NCI-H82 treated with DMSO at 0.1 percent for 48 hours (cell line): ENCODE measurements around the gene MAPKAPK5.
"Not testable (repeated sequence)": the region's sequence is repeated elsewhere in the genome, so short reads cannot be mapped to it uniquely, and the experiment has no call there.

ENCODE experiments used
- DNase-seq: peaks from one replicate; lab custom pipeline; 2025; ENCODE audit not compliant: unreplicated experiment; lab: John Stamatoyannopoulos, UW

The MAPKAPK5 gene

GRCh38 chr12:111881716-111882115 is 39.7 kb downstream of the MAPKAPK5 start:
- no peak for DNase-seq

GRCh38 chr12:111886662-111887545 is 44.9 kb downstream of the MAPKAPK5 start:
- DNase-seq = no peak

GRCh38 chr12:111887926-111888745 is 46.1 kb downstream of the MAPKAPK5 start:
- DNase-seq = no peak

DNA sequence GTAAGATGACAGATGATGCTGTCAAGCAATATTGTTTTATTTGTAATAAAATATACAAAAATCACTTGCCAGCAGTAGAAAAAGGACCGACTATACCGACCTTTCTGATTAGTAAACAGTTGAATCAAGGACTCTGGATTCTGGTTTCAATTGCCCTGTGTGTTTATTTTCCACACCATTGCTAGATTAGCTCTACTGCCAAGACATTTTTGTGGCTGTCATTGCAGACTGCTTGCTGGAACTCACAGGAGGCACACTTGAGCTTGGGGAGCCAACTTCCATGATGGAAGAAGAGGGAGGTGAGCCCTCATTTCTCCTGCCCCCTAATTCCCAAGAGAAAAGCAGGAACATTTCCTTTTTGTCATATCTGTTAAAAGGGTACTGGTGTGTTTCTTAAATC is 51.3 kb downstream of the MAPKAPK5 start:
- no peak for DNase-seq

DNA sequence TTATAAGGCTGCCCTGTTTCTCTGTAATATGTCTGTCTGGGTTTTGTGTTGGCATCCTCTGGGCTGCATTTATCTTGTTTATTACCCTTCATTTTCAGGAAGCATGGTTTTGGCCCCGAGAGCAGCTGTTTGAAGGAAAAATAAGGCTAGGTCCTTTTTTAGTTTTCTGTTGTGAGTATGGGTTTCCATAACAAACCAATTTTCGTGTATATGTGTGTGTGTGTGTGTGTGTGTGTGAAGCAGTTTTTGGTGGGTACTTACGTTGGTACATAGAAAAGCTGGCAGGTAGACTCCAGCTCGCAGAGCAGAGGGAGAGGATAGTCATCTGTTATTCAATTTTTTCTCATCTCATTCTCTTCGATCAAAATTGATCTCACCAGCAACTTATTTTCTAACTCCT is 52.5 kb downstream of the MAPKAPK5 start:
- DNase-seq = no peak

DNA sequence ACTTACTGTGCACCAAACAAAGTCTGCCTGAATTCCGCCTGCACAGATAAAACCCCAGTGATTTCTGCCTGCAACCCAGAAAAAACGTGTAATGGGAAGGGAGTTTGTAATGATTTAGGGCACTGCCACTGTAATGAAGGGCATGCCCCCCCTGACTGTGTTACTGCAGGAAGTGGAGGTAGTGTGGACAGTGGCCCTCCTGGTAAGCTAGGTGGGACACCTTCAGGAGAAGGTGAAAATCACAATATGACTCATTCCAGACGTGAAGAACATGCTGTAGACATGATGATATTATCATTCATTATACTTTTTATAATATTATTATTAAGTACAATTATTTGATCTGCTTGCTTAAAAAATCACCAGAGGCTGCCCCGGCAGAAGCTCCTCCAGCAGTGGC is 59.2 kb downstream of the MAPKAPK5 start:
- DNase-seq = no peak

GRCh38 chr12:111904446-111904975 is 62.5 kb downstream of the MAPKAPK5 start:
- no peak for DNase-seq

DNA sequence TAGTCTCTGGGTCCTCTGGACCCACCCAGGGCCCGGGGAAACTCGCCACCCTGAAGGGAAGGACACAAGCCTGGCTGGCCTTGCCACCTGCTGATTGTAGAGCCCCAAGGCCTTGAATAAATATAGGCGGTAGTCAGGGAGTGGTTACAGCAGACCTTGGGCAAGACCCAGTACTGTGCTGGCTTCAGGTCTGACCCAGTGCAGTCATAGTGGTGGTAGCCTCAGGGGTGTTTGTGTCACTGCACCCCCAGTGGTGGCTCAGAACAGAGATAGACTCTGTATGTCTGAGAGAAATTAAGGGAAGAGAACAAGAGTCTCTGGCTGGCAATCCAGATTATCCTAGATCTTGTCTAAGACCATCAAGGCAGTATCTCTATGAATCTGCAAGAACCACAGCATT is 63.5 kb downstream of the MAPKAPK5 start:
- DNase-seq = no peak

- no peak for DNase-seq
These were observed 65.7 kb downstream of the MAPKAPK5 start for GRCh38 chr12:111907740-111908139.

- DNase-seq = no peak
These were observed 83.1 kb downstream of the MAPKAPK5 start for GRCh38 chr12:111925171-111925570.

DNA sequence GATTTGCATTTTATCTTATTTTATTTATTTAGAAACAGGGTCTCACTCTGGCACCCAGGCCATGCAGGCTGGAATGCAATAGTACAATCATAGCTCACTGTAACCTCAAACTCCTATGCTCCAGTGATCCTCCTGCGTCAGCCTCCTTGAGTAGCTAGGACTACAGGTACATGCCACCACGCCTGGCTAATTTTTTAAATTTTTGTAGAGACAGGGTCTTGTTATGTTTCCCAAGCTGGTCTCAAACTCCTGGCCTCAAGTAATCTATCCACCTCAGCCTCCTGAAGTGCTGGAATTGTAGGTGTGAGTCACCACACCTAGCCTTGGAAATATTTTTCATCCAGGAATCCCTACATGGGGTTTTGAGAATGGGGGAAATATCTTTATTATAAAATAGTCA is 84.6 kb downstream of the MAPKAPK5 start:
- DNase-seq = no peak

GRCh38 chr12:111927346-111927745 is 85.3 kb downstream of the MAPKAPK5 start:
- DNase-seq = no peak

- no peak for DNase-seq
These were observed 90.2 kb downstream of the MAPKAPK5 start for GRCh38 chr12:111932241-111932640.

DNA sequence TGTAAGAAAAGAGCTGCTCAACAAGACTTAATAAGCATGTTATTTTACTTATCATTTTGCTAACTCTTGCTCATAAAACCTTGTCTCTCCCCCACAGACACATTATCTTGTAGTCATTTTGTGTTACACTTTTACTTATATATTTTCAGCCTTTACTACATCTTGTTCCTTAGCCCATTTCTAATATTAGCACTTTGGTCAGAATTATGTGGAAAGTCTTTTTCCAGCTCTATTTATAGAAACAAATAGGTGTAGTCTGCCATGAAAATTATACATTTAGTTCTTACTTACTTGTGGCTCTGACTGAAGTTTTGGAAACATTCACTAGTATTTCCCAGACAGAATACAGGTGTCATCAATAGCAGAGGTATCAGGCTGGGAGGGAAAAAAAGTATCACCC is 94.8 kb downstream of the MAPKAPK5 start:
- DNase-seq = no peak

GRCh38 chr12:111937429-111937828 is 95.4 kb downstream of the MAPKAPK5 start:
- no peak for DNase-seq

DNA sequence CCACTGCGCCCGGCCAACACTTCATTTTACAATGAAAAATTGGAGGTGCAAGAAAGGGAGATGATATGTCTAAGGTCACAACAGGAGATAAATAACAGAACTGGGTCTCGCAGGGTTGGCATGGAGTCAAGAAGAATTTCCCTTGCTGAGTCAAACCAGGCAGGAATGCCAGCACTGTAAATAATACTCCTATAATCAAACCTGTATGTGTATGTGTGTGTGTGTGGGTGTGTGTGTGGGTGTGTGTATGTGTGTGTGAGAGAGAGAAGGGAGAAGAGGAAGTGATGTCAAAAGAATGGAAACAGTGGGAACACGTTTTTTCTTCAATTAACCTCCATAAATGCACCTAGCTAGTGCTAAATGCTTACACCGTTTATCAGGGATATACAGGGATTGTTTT is 100.5 kb downstream of the MAPKAPK5 start:
- no peak for DNase-seq

DNA sequence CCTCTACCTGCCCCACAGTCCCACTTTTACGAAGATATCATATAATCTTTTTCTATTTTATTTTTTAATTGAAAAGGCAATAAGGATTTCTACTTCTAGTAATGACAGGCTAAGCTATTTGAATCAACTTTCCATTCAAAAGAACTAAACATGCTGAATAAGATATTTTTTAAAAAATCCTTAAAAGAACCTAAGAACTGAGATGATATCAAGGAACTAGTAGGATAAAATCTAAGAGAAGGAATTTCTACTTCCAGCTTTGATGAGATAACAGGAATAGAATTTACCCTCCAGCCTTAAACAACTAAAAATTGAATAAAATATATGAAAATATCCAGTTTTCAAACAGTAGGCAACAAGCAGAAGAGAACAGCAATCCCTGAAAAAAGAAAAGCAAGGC is 101.9 kb downstream of the MAPKAPK5 start:
- DNase-seq = no peak

DNA sequence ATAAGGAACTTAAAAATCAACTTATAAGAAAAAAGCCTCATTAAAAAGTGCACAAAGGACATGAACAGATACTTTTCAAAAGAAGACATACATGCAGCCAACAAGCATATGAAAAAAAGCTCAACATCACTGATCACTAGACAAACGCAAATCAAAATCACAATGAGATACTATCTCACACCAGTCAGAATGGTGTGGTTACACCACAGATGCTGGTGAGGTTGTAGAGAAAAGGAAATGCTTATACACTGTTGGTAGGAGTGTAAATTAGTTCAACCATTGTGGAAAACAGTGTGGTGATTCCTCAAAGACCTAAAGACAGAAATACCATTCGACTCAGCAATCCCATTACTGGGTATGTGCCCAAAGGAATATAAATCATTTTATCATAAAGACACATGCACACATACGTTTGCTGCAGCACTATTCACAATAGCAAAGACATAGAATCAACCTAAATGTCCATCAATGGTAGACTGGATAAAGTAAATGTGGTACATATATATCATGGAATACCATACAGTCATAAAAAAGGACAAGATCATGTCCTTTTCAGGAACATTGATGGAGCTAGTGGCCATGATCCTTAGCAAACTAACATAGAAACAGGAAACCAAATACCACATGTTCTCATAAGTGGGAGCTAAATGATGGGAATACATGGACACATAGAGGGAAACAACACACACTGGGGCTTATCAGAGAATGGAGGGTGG is 109.1 kb downstream of the MAPKAPK5 start:
- DNase-seq = not testable (repeated sequence)
